K562 (cell line): Measurements from ENCODE around the gene GPR52. TPM values are rescaled to one million over a fixed set of nuclear protein-coding genes. Genes with fewer than 3 reads are reported as not detected.

Experiments
- ATAC-seq: fragments of 200-7000 bp; cut with Tn5 transposase; 3 replicates; pipeline ENCODE4 v1.9.1; 2020; ENCODE audit warnings: moderate library complexity
- BruUV-seq: library from RNA; stranded (reverse); fragments of 400-500 nt; replicated peaks from 2 replicates; lab custom pipeline; 2021; lab: Mats Ljungman, UMichigan
- CTCF ChIA-PET: fragments of 300-600 bp; formaldehyde crosslinking; extraction: SDS; loops from one replicate; lab custom pipeline; 2021; ENCODE audit warnings: low intra/inter-chr PET ratio; lab: Yijun Ruan, JAX
- POLR2A ChIA-PET: fragments of 300-600, 350-650 bp; sonication (Branson Sonifier 250); formaldehyde crosslinking; extraction: SDS; loops from one replicate; lab custom pipeline; 2021; ENCODE audit warnings: antibody characterized with exemption, inconsistent platforms; lab: Yijun Ruan, JAX
- DNase-seq, 4 experiments: peaks; one replicate each; pipeline versions ENCODE4 v3.0.0 to v3.0.0-alpha.2; 2011 to 2018; ENCODE audit warnings: low spot score in 3 of 4, mixed read lengths in 3 of 4; ENCODE audit errors: extremely low read depth in 1 of 4
- FAIRE-seq: peaks from 2 replicates; lab custom pipeline; 2011; peaks lifted over from hg19 to GRCh38; lab: Jason Lieb, UNC
- H2AFZ ChIP-seq: 2 replicates; pipeline ENCODE4 v1.6.0; 2011; ENCODE audit warnings: low read depth, low read length, control low read depth, inconsistent platforms
- H3K27ac ChIP-seq: fragments of 200-600 bp; 3 replicates; pipeline ENCODE4 v1.8.0; 2011; ENCODE audit warnings: low read depth, mild to moderate bottlenecking, control low read depth, inconsistent platforms, low read length, moderate library complexity, mixed read lengths; ENCODE audit errors: extremely low read depth
- H3K27me3 ChIP-seq, 2 experiments: fragments of 300-600 bp in 1 of 2; 2 replicates in 1 of 2; 3 replicates in 1 of 2; pipeline versions ENCODE4 v1.6.0 to v1.8.0; 2011; ENCODE audit warnings: inconsistent platforms in 2 of 2, low read length in 2 of 2, mild to moderate bottlenecking in 1 of 2, mixed read lengths in 1 of 2, moderate library complexity in 1 of 2; ENCODE audit not compliant: control insufficient read depth in 2 of 2, insufficient read depth in 2 of 2
- H3K36me3 ChIP-seq: fragments of 300-600 bp; 3 replicates; pipeline ENCODE4 v1.8.0; 2011; ENCODE audit warnings: mild to moderate bottlenecking, low read length, inconsistent platforms; ENCODE audit not compliant: control insufficient read depth, insufficient read depth
- H3K4me1 ChIP-seq, 2 experiments: fragments of 200-600 bp in 1 of 2; replicated peaks in 1 of 2; 2 replicates in 1 of 2; 3 replicates in 1 of 2; pipeline versions ENCODE4 v1.5.1 to v1.8.0; 2011; ENCODE audit warnings: inconsistent platforms in 2 of 2, low read length in 2 of 2, mild to moderate bottlenecking in 1 of 2, mixed read lengths in 1 of 2, moderate library complexity in 1 of 2; ENCODE audit not compliant: control insufficient read depth in 2 of 2, insufficient read depth in 2 of 2
- H3K4me2 ChIP-seq: 2 replicates; pipeline ENCODE4 v1.6.1; 2011; ENCODE audit warnings: low read length, control low read depth, inconsistent platforms, mixed read lengths; ENCODE audit not compliant: insufficient read depth
- H3K4me3 ChIP-seq: fragments of 200-600 bp; sonication (generic), shearing (Covaris generic); 2 replicates; pipeline ENCODE4 v1.5.1; 2016; ENCODE audit warnings: control low read depth, inconsistent platforms
- H3K79me2 ChIP-seq: fragments of 200-600 bp; 3 replicates; pipeline ENCODE4 v1.8.0; 2011; ENCODE audit warnings: low read length, inconsistent platforms; ENCODE audit not compliant: control insufficient read depth, insufficient read depth
- H3K9ac ChIP-seq, 2 experiments: 2 replicates each; pipeline versions ENCODE4 v1.6.0 to v1.6.1; 2011; ENCODE audit warnings: low read depth in 2 of 2, low read length in 2 of 2, control low read depth in 1 of 2, inconsistent platforms in 1 of 2, mild to moderate bottlenecking in 1 of 2, mixed read lengths in 1 of 2; ENCODE audit not compliant: insufficient read depth in 1 of 2
- H3K9me1 ChIP-seq: one replicate; pipeline ENCODE4 v1.6.0; 2011; ENCODE audit warnings: inconsistent platforms, mild to moderate bottlenecking, low read length, moderate library complexity; ENCODE audit not compliant: control insufficient read depth, insufficient read depth
- H3K9me3 ChIP-seq: replicated peaks from 2 replicates; pipeline ENCODE4 v1.5.1; 2011; ENCODE audit warnings: low read depth, low read length, inconsistent platforms; ENCODE audit not compliant: control insufficient read depth, insufficient read depth
- H4K20me1 ChIP-seq: replicated peaks from 2 replicates; pipeline ENCODE4 v1.6.1; 2011; ENCODE audit warnings: low read length, inconsistent platforms, mixed read lengths; ENCODE audit not compliant: control insufficient read depth, insufficient read depth
- C11orf30 ChIP-seq: fragments of 450-650 bp; IDR thresholded peaks from 2 replicates; pipeline ENCODE4 v1.6.1; 2016; ENCODE audit warnings: low read depth, mild to moderate bottlenecking
- HDAC6 ChIP-seq: IDR thresholded peaks from 2 replicates; pipeline ENCODE4 v1.6.1; 2012; ENCODE audit warnings: low read depth, mild to moderate bottlenecking, control low read depth, inconsistent platforms, low read length, moderate library complexity
- MAFG ChIP-seq: fragments of 450-650 bp; conservative IDR thresholded peaks from 2 replicates; pipeline ENCODE4 v1.6.1; 2016; ENCODE audit warnings: missing genetic modification characterization, missing compliant biosample characterization
- XRCC4 ChIP-seq: IDR thresholded peaks from one replicate; pipeline ENCODE4 v1.6.1; 2011; ENCODE audit not compliant: insufficient read depth, insufficient read length; ENCODE audit errors: extremely low read depth
- ZNF316 ChIP-seq: fragments of 450-650 bp; IDR thresholded peaks from 2 replicates; pipeline ENCODE4 v1.6.1; 2016
- ZNF75A ChIP-seq: fragments of 450-650 bp; formaldehyde crosslinking; IDR thresholded peaks from 2 replicates; pipeline ENCODE4 v1.4.0; 2020; ENCODE audit warnings: mild to moderate bottlenecking
- in situ Hi-C: fragments of 300-500 bp; cut with MboI; formaldehyde crosslinking; loops from 4 replicates; pipeline ENCODE4 v1.15.0; 2018; ENCODE audit warnings: inconsistent platforms, mixed read lengths
- intact Hi-C: fragments of 100-400 bp; cut with micrococcal nuclease; formaldehyde crosslinking; loops from 2 replicates; pipeline ENCODE4 v1.14.2; 2022
- polyA plus RNA-seq, 8 experiments: library from polyadenylated mRNA; depleted of rRNA in 4 of 8; stranded (reverse) in 5 of 8; unstranded in 3 of 8; fragments of >200 nt; fragmentation: Nextera tagmentation in 2 of 8; fragmentation: Illumina TruSeq in 1 of 8; extraction: Ambion mirVana in 2 of 8; extraction: Trizol in 1 of 8; gene quantifications; 2 replicates each; pipeline versions ENCODE4 v1.2.1 to v1.2.3, GENCODE V29; 2011 to 2014; ENCODE audit warnings: inconsistent platforms in 1 of 8, missing spikeins in 1 of 8
- total RNA-seq, 7 experiments: library from RNA; depleted of rRNA in 6 of 7; stranded (reverse); fragments of >200 nt in 6 of 7; fragmentation: Illumina TruSeq in 2 of 7; extraction: Trizol in 2 of 7; gene quantifications; 2 replicates each; pipeline versions ENCODE4 v1.2.1 to v1.2.3, GENCODE V29; 2011 to 2021; ENCODE audit warnings: low replicate concordance in 1 of 7
- TF ChIP-seq, protein P1 (sequence below): fragments of 250-450 bp; sonication (Bioruptor Pico); IDR thresholded peaks from 2 replicates; pipeline ENCODE4 v1.5.0; 2021

GPR52 gene
- total and polyA plus RNA-seq, 9 of the 15 experiments (the other 6 are each of a cell fraction or from before 2014, with no cell fraction given), result 0.12 to 4.9 (median 1.1) TPM; not detected in 3

DNA sequence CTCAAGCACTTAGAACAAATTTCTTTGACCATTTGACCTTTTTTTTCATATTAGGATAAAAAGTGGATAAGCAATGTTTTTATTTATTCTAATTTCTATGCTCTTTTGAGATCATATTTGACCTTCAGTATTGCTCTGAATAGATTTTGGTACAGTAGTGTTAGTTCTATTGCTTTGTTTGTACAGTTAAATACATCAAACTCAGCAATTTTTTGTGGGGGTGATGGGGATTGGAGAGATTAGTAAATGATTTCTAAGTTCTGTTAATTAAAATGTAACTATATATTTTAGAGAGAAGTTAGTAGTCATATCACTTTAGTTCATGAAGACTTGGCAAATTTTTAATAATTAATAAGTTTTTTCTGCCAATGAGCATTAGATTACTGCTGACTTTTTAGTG, 2.4 kb upstream of the GPR52 start:
- H3K27ac ChIP-seq, result no peak overlapping the region
- intact Hi-C loops, result no loop called here
- H3K9me3 ChIP-seq, result no peaks in the 10 kb centered on the region
- H3K4me2 ChIP-seq, result no peak overlapping the region
- no peak overlapping the region for H3K9ac ChIP-seq
- ATAC-seq (no peak), DNase-seq (no peak), FAIRE-seq (no peak)
- in situ Hi-C loops, result no loop called here
- no peak overlapping the region for H3K4me3 ChIP-seq
- ChIA-PET POLR2A (interaction anchor here (0.5 kb wide), 1 partner anchor 590 kb away, joined by 3 read pairs; no protein-coding TSS in a partner anchor), CTCF (no interaction called here)
- no peaks in the 10 kb centered on the region for H3K27me3 ChIP-seq
- no peaks in the 10 kb centered on the region for H3K9me1 ChIP-seq
- TF ChIP-seq C11orf30, result peak; percentile 70
- TF ChIP-seq XRCC4, result no peak
- TF ChIP-seq HDAC6, result no peak
- no peak for TF ChIP-seq ZNF75A
- TF ChIP-seq, protein P1, sequence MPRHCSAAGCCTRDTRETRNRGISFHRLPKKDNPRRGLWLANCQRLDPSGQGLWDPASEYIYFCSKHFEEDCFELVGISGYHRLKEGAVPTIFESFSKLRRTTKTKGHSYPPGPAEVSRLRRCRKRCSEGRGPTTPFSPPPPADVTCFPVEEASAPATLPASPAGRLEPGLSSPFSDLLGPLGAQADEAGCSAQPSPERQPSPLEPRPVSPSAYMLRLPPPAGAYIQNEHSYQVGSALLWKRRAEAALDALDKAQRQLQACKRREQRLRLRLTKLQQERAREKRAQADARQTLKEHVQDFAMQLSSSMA (CRISPR knock-in tag), result no peak
- peak; percentile 82 for TF ChIP-seq ZNF316
- peak; percentile 59 for TF ChIP-seq MAFG (tag)
- H3K36me3 ChIP-seq, result no peaks in the 10 kb centered on the region
- no peaks in the 10 kb centered on the region for H3K79me2 ChIP-seq
- H3K4me1 ChIP-seq, result no peaks in the 10 kb centered on the region
- no peaks in the 10 kb centered on the region for H4K20me1 ChIP-seq
- no TSS peak for BruUV-seq
- no peak overlapping the region for H2AFZ ChIP-seq
